Neuronal stem cell (in vitro differentiated cells): ENCODE results near the gene POLR2H.

Experiments used
- DNase-seq: peaks from one replicate; pipeline ENCODE4 v3.0.0-alpha.2; 2013; ENCODE audit warnings: low spot score
- H2AFZ ChIP-seq: one replicate; pipeline ENCODE4 v1.6.1; 2013; ENCODE audit warnings: mild to moderate bottlenecking, low read length, inconsistent platforms
- H2AK5ac ChIP-seq: 2 replicates; pipeline ENCODE4 v1.6.1; 2013; ENCODE audit warnings: low read depth, mild to moderate bottlenecking, inconsistent platforms, low read length, moderate library complexity, mixed read lengths
- H2BK120ac ChIP-seq: 2 replicates; pipeline ENCODE4 v1.6.1; 2013; ENCODE audit warnings: low read depth, mild to moderate bottlenecking, inconsistent platforms, low read length, moderate library complexity, mixed read lengths
- H2BK12ac ChIP-seq: one replicate; pipeline ENCODE4 v1.6.1; 2013; ENCODE audit warnings: low read length, inconsistent platforms
- H2BK15ac ChIP-seq: 2 replicates; pipeline ENCODE4 v1.6.1; 2013; ENCODE audit warnings: mild to moderate bottlenecking, low read length, inconsistent platforms, mixed read lengths
- H2BK5ac ChIP-seq: one replicate; pipeline ENCODE4 v1.6.1; 2013; ENCODE audit warnings: inconsistent platforms, mild to moderate bottlenecking, low read length, moderate library complexity
- H3K14ac ChIP-seq: one replicate; pipeline ENCODE4 v1.6.1; 2013; ENCODE audit warnings: low read length, inconsistent platforms
- H3K18ac ChIP-seq: 2 replicates; pipeline ENCODE4 v1.6.1; 2013; ENCODE audit warnings: low read length, inconsistent platforms
- H3K23ac ChIP-seq: 2 replicates; pipeline ENCODE4 v1.6.1; 2013; ENCODE audit warnings: low read depth, mild to moderate bottlenecking, mixed read lengths, low read length, inconsistent platforms; ENCODE audit not compliant: poor library complexity
- H3K27ac ChIP-seq: replicated peaks from 3 replicates; pipeline ENCODE4 v1.5.1; 2013; ENCODE audit warnings: low read length, inconsistent platforms
- H3K27me3 ChIP-seq, 3 experiments: 2 replicates each; pipeline ENCODE4 v1.6.1; 2013; ENCODE audit warnings: low read length in 3 of 3, mild to moderate bottlenecking in 2 of 3, inconsistent platforms in 1 of 3, low read depth in 1 of 3, mixed read lengths in 1 of 3, moderate library complexity in 1 of 3; ENCODE audit not compliant: control insufficient read depth in 3 of 3, insufficient read depth in 3 of 3
- H3K36me3 ChIP-seq, 2 donors: replicated peaks in 1 of 2; 2 replicates each; pipeline ENCODE4 v1.6.1; 2013; ENCODE audit warnings: low read length in 2 of 2; ENCODE audit not compliant: control insufficient read depth in 2 of 2, insufficient read depth in 2 of 2
- H3K4ac ChIP-seq: 2 replicates; pipeline ENCODE4 v1.6.1; 2013; ENCODE audit warnings: inconsistent platforms, mild to moderate bottlenecking, low read length, moderate library complexity
- H3K4me1 ChIP-seq, 2 donors: 1 replicate in 1 of 2; 2 replicates in 1 of 2; pipeline ENCODE4 v1.6.1; 2013; ENCODE audit warnings: low read length in 2 of 2, low read depth in 1 of 2; ENCODE audit not compliant: control insufficient read depth in 2 of 2, insufficient read depth in 1 of 2
- H3K4me2 ChIP-seq: one replicate; pipeline ENCODE4 v1.6.1; 2013; ENCODE audit warnings: mild to moderate bottlenecking, low read length, inconsistent platforms; ENCODE audit not compliant: insufficient read depth, poor library complexity, severe bottlenecking
- H3K4me3 ChIP-seq, 2 donors: 2 replicates each; pipeline ENCODE4 v1.5.1; 2013; ENCODE audit warnings: low read length in 2 of 2, mild to moderate bottlenecking in 2 of 2, inconsistent platforms in 1 of 2, moderate library complexity in 1 of 2
- H3K79me1 ChIP-seq: one replicate; pipeline ENCODE4 v1.6.1; 2013; ENCODE audit warnings: low read depth, mild to moderate bottlenecking, inconsistent platforms, low read length, moderate library complexity
- H3K9ac ChIP-seq: one replicate; pipeline ENCODE4 v1.6.1; 2013; ENCODE audit warnings: mild to moderate bottlenecking, low read depth, low read length, inconsistent platforms; ENCODE audit not compliant: poor library complexity
- H3K9me3 ChIP-seq, 2 donors: replicated peaks in 1 of 2; 2 replicates each; pipeline versions ENCODE3 to v1.6.1; 2013; ENCODE audit warnings: low read length in 2 of 2, mild to moderate bottlenecking in 2 of 2, inconsistent platforms in 1 of 2, low read depth in 1 of 2, mixed read lengths in 1 of 2, moderate library complexity in 1 of 2; ENCODE audit not compliant: control insufficient read depth in 2 of 2, insufficient read depth in 1 of 2
- H4K8ac ChIP-seq: one replicate; pipeline ENCODE4 v1.6.1; 2013; ENCODE audit warnings: low read depth, mild to moderate bottlenecking, inconsistent platforms, low read length, moderate library complexity
- H4K91ac ChIP-seq: one replicate; pipeline ENCODE4 v1.6.1; 2013; ENCODE audit warnings: low read length, low read depth, mild to moderate bottlenecking, inconsistent platforms; ENCODE audit not compliant: poor library complexity
- WGBS, 2 donors: extraction: QIAGEN DNeasy Blood & Tissue Kit; methylation state at CpG; one replicate each; pipeline ENCODE4 v1.1.7; 2013; ENCODE audit warnings: missing lambda C conversion rate in 2 of 2, mixed read lengths in 1 of 2; ENCODE audit not compliant: insufficient read length in 2 of 2, insufficient replicate concordance in 1 of 2; ENCODE audit errors: extremely low coverage in 2 of 2; 5-methylcytosine and 5-hydroxymethylcytosine counted together

POLR2H gene

GRCh38 chr3:184389384-184389783 lies 27.9 kb downstream of the POLR2H start:
- Histone ChIP-seq H3K14ac (no peak overlapping the region), H2BK15ac (no peak overlapping the region), H3K18ac (no peak overlapping the region), H3K9me3 (no peaks in the 10 kb centered on the region), H4K91ac (no peak overlapping the region), H2AFZ (no peak overlapping the region), H3K4me2 (no peak overlapping the region), H3K9ac (no peak overlapping the region), H3K4me3 (no peak overlapping the region), H3K79me1 (no peaks in the 10 kb centered on the region), H2BK12ac (no peak overlapping the region), H3K27me3 (no peaks in the 10 kb centered on the region), H3K4ac (no peak overlapping the region), H2BK120ac (no peak overlapping the region), H3K23ac (no peak overlapping the region), H3K36me3 (no peaks in the 10 kb centered on the region), H4K8ac (no peak overlapping the region), H3K4me1 (no peaks in the 10 kb centered on the region), H2AK5ac (no peak overlapping the region), H3K27ac (no peak overlapping the region), H2BK5ac (peak overlapping the region; percentile 46)
- no peak for DNase-seq
- no CpG with 5 or more reads among the region's 5 CpGs for WGBS, 2 donors

DNA sequence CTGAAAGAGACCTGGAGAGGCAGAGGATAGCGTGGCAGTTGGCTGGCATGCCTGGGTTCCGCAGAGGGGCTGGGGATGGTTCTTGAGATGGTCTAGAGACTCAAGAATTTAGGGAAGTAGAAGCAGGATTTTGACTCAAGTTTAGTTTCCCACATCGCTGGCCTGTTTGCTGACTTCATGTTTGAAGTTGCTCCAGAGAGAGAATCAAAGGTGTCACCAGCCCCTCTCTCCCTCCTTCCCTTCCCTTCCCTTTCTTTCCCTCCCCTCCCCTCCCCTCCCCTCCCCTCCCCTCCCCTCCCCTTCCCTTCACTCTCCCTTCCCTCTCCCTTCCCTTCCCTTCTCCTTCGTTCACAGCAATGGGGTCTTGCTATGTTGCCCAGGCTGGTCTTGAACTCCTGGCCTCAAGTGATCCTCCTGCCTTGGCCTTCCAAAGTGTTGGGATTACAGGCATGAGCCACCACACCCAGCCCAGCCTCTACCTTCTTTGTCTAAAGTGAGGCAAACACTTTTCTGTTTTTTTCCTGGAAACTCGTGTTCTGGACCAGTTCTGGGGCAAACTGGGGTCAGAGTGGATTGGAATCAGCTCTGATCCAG lies 28.5 kb downstream of the POLR2H start:
- Histone ChIP-seq H2BK12ac (no peak overlapping the region), H3K4me2 (no peak overlapping the region), H3K9me3 (no peaks in the 10 kb centered on the region), H2BK120ac (no peak overlapping the region), H3K4me1 (no peaks in the 10 kb centered on the region), H2AFZ (no peak overlapping the region), H3K4me3 (no peak overlapping the region), H2BK15ac (no peak overlapping the region), H3K9ac (no peak overlapping the region), H3K23ac (no peak overlapping the region), H4K8ac (no peak overlapping the region), H3K27me3 (peaks cover 0 to 3% (median 0%) of the 10 kb centered on the region in 3 experiments), H3K36me3 (no peaks in the 10 kb centered on the region), H3K27ac (no peak overlapping the region), H2BK5ac (peak overlapping the region; percentile 46), H4K91ac (no peak overlapping the region), H3K79me1 (no peaks in the 10 kb centered on the region), H3K4ac (no peak overlapping the region), H2AK5ac (no peak overlapping the region), H3K18ac (no peak overlapping the region), H3K14ac (no peak overlapping the region)
- no peak for DNase-seq
- no CpG with 5 or more reads among the region's 5 CpGs for WGBS, 2 donors

- Histone ChIP-seq H3K79me1 (no peaks in the 10 kb centered on the region), H3K27me3 (peaks cover 0 to 7% (median 0%) of the 10 kb centered on the region in 3 experiments), H3K4me2 (no peak overlapping the region), H2AFZ (no peak overlapping the region), H3K4me3 (no peak overlapping the region), H3K9me3 (no peaks in the 10 kb centered on the region), H3K18ac (no peak overlapping the region), H4K8ac (no peak overlapping the region), H3K9ac (no peak overlapping the region), H3K23ac (no peak overlapping the region), H2AK5ac (no peak overlapping the region), H2BK15ac (no peak overlapping the region), H3K27ac (no peak overlapping the region), H3K36me3 (no peaks in the 10 kb centered on the region), H4K91ac (no peak overlapping the region), H3K4me1 (no peaks in the 10 kb centered on the region), H2BK12ac (no peak overlapping the region), H2BK5ac (no peak overlapping the region), H3K4ac (no peak overlapping the region), H3K14ac (no peak overlapping the region), H2BK120ac (no peak overlapping the region)
- no CpG with 5 or more reads among the region's 3 CpGs for WGBS, 2 donors
- DNase-seq, result no peak
Observed at GRCh38 chr3:184391266-184391665, 29.8 kb downstream of the POLR2H start.

DNA sequence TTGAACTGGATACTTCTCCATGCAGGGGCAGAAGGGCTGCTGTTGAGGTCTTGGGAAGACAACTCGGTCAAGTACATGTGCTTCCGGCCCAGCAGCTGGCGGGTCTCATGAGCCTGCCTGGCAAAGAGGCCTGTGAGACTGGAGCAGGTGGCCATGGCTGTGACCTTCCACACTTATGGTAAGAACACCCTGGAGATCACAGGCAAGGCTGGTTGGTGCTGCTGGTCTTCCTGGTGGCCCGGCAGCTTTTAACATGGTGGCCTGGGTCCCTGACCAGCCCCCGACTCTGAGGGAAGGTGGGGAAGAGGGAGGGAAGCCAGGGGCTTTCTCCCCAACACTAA lies 33.8 kb downstream of the POLR2H start:
- no peak overlapping the region for H4K8ac ChIP-seq
- no peak overlapping the region for H3K4ac ChIP-seq
- peaks cover 0 to 16% (median 0%) of the 10 kb centered on the region in 3 experiments for H3K27me3 ChIP-seq
- H3K9me3 ChIP-seq, result no peaks in the 10 kb centered on the region
- no peak overlapping the region for H3K4me2 ChIP-seq
- no peak overlapping the region for H3K14ac ChIP-seq
- H2BK5ac ChIP-seq, result no peak overlapping the region
- H3K18ac ChIP-seq, result no peak overlapping the region
- WGBS, 2 donors, result no CpG with 5 or more reads among the region's 5 CpGs
- no peaks in the 10 kb centered on the region for H3K79me1 ChIP-seq
- H3K36me3 ChIP-seq, result no peaks in the 10 kb centered on the region
- peak overlapping the region; percentile 37 for H3K23ac ChIP-seq
- no peaks in the 10 kb centered on the region for H3K4me1 ChIP-seq
- no peak overlapping the region for H2AK5ac ChIP-seq
- H2BK12ac ChIP-seq, result no peak overlapping the region
- no peak overlapping the region for H4K91ac ChIP-seq
- no peak overlapping the region for H2AFZ ChIP-seq
- H3K4me3 ChIP-seq, result peak overlapping the region in 1 of 2 donors; percentile 64
- no peak overlapping the region for H2BK120ac ChIP-seq
- H3K9ac ChIP-seq, result no peak overlapping the region
- DNase-seq, result no peak
- H3K27ac ChIP-seq, result no peak overlapping the region
- H2BK15ac ChIP-seq, result no peak overlapping the region
